HK-2 (cell line): Measurements from ENCODE around the gene WSCD1.

ENCODE experiments used
- DNase-seq: peaks from one replicate; pipeline ENCODE4 v3.0.0-alpha.2; 2018; ENCODE audit not compliant: unreplicated experiment

WSCD1 gene

DNA sequence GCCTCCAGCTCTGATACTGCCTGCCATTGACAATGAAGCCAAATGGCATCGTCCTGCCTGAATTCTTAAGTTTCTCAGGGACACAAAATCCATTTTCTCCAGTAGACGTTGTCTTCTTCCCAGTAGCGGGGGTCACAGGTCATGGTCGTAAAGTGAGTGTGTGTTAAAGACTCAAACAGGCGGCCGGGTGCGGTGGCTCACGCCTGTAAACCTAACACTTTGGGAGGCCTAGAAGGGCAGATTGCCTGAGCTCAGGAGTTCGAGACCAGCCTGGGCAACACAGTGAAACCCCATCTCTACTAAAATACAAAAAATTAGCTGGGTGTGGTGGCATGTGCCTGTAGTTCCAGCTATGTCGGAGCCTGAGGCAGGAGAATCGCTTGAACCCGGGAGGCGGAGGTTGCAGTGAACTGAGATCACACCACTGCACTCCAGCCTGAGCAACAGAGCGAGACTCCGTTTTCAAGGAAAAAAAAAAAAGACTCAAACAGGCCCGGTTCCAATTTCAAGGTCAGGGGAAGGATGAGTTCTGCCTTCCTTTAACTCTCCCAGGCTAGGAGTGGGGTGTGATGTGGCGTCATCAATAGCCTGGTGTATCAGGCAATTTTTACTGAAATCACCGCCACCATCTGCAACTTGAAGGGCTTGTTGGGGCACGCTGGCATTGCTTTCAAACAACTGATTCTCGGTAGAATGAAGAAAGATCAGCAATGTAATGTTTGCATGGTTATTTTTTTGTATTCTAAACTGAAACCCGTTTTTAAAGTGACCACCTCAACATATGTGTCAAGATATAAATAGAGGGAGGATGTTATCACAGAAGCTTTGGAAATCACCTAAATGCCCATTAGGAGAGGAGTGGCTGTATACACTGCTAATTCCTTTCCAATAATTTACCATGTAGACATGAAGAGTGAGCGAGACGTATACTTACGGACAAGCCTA is 91.0 kb downstream of the WSCD1 start:
- DNase-seq, result no peak

DNA sequence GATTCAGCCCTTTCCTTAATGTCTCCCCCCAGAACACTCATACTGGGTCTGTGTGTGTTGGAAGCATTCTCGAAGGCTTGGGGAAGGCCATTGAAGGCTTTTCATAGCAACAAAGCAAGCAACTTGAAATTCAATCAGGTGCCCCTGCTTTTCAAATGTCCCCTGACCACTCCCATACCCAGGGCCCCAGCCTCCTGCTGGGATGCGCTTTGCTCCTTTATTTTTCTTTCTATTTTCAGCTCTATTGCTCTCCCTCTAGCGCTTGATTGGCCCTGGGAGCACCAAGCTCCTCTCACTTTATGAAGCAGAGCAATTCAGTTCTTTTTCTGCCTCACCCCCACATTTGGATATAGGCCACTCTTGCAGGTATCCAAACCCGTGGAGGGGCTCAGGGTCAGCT is 92.0 kb downstream of the WSCD1 start:
- no peak for DNase-seq

- no peak for DNase-seq
Measured at GRCh38 chr17:6162892-6163291, 92.7 kb downstream of the WSCD1 start.

DNA sequence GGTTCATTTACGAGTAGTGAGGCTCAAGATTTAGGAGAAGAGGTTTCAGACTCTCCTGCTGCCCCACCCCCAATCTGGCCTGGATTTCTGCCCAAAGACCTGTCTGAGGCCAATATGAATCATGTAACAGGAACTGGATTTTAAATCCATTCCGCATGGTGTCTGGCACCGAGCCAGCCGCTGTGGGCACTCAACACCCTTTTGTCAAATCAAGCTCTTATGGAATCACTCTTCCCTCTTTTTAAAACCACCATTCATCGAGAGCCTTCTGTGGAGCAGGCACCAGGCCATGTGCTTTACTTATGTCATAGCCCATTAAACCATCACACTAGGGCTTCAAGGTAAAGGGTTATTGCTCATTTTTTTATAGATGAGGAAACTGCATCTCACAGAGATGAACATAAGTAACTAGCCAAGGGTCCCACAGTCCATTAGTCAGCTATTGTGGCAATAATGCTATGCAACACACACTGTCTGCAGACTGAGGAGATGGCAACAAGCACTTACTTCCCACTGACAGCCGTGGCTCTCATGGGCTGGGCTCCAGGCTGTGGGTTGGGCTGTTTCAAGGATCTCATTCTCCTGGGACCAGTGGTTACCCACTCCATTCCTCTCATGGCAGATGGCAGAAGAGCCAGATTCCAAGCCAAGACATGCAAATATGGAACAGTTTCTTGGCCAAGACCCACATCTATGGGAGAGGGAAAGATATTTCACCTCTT is 93.6 kb downstream of the WSCD1 start:
- no peak for DNase-seq

DNA sequence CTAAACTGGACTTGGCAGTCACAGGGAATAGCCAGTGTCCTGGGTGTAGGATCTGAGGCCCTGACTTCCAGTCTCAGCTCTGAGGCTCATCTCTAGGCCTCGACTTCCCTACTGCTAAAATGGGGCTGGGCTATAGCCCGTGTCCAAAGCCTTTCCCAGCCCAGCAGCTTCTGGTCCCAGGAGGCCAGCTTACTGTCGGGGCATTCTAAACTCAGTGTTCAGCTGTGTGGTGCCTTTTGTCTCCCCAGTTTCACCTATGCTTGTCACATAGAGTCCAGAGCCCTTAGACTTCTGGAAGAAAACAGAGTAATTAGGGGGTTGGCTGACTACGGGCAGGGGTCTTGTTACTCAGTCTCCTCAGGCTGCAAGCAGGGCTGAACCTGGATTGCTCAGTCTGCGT is 94.8 kb downstream of the WSCD1 start:
- DNase-seq, result no peak

GRCh38 chr17:6165806-6166205 is 95.6 kb downstream of the WSCD1 start:
- DNase-seq, result no peak

DNA sequence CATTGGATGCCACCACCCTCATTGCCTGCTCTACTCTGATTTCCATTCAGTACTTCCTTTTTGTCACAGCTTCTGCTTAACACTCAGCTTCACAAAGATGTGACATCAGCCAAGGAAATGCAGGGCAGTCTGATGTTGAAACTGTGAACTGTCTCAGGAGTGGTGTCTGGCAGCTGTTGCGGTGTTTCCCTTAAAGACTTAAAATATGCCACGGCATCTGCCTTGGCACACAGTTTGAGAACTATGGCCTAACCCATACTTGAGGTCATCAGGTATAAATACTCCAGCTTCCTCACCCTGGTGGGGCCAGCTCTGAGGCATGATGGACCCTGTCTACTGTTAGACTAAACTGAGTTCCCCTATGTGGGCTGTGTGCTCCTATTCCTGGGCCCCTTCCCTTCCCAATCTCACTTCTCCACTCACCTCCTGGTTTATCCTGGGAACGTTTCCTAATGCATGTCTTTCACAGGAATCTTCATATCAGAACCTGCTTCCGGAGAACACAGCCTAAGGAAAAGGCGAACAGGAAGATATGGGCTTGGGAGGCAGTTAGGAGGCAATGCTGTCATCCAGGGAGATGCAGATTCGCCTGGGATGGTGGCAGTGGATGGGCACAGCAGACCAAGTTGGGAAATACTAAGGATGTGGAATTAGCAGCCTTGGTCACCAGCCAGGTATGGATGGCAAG is 96.5 kb downstream of the WSCD1 start:
- no peak for DNase-seq

DNA sequence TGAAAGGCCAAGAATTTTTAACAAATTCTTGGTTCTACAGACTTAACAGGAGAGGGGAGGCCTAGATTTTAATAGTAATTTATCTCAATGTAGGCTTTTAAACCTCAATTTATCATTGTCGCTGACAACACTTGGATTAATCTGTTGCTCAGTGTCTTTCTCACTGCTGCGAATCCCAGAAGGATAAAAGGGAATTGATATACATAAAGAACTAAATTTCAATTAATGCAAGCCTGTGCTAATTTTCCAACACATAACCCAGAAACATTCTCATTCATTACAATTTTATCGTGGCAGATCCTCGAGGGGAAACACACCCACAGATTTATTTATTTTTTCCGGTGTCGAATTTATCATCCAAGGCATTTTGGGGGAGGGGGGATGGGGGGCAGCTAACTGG is 98.1 kb downstream of the WSCD1 start:
- DNase-seq, result no peak

DNA sequence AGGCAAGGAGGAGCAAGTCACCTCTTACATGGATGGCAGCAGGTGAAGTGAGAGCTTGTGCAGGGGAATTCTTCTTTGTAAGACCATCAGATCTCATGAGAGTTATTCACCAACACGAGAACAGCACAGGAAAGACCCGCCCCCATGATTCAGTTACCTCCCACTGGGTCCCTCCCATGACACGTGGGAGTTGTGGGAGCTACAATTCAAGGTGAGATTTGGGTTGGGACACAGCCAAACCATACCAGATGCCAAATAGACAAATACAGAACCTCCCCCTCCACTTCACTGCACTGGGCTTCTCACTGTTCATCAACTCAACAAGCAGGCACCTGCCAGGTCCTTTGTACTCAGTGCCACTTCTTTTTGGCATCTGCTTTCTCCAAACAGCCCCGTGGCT is 100.2 kb downstream of the WSCD1 start:
- DNase-seq, result no peak

DNA sequence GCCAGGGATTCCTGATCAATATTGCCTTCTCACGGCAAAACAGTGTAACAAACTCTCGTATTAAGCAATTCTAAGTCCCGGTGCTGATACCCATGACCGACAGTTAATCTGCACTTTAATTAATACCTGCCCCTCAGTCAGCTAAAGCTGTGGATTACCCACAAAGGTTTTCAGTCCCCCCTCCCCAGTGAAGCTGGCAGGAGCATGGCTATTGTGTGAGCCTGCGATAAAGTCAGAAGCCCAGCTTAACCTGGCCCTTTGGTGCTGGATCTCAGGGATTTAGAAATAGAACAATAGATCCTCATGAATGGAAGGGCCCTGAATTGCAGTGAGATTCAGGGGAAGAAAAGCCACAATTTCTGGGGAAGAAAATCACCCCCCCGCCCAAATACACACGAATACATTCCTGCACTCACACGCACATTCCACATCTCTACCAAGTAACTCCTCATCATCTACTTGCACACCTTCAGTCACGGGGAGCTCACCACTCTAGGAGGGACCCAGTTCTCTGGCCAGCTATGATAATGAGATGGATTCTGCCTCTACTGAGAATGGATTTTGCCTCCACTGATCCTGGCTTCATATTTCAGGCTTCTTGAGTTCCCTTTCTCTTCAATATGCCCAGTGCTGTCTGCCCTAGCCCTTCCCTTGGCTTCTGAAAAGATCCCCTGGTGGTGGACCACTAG is 102.6 kb downstream of the WSCD1 start:
- no peak for DNase-seq

DNA sequence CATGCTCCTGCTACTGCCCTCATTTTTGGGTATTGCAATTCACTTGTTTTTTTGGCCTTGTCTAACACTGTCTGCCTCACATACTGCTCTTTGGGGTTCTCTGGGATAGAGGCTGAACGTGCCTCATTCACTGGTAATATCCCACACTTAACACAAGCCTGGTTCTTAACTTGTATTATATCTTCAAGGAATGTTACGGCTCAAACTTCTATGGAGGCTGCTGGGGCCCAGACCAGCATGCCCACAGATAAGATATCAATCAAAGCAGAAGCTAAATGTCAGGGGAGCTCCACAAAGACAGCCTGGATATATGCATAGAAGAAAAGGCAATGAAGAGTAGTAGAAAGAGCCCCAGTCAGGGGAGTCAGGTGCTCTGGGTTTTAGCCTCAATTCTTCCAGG is 103.5 kb downstream of the WSCD1 start:
- DNase-seq, result no peak
